Keratinocyte (primary cell): ENCODE data around the gene ENPP6. TPM values are rescaled to one million over a fixed set of nuclear protein-coding genes. Genes with fewer than 3 reads are reported as not detected.

Experiments
- DNase-seq: peaks from one replicate; pipeline ENCODE4 v3.0.0-alpha.2; 2011; ENCODE audit warnings: low read depth, missing footprints, low spot score
- FAIRE-seq: peaks from 2 replicates; lab custom pipeline; 2011; peaks lifted over from hg19 to GRCh38; lab: Jason Lieb, UNC
- H2AFZ ChIP-seq: 2 replicates; pipeline ENCODE4 v1.6.0; 2012; ENCODE audit warnings: low read length, control low read depth, inconsistent platforms; ENCODE audit not compliant: control insufficient read depth
- H3K27ac ChIP-seq: 2 replicates; pipeline ENCODE4 v1.5.1; 2011; ENCODE audit warnings: low read length; ENCODE audit not compliant: control insufficient read depth, insufficient read depth
- H3K27me3 ChIP-seq: 3 replicates; pipeline ENCODE4 v1.6.0; 2011; ENCODE audit warnings: low read length; ENCODE audit not compliant: control insufficient read depth, insufficient read depth; ENCODE audit errors: extremely low read depth
- H3K36me3 ChIP-seq, 2 experiments: 2 replicates in 1 of 2; 3 replicates in 1 of 2; pipeline ENCODE4 v1.5.1; 2011; ENCODE audit warnings: low read length in 2 of 2, mild to moderate bottlenecking in 1 of 2; ENCODE audit not compliant: control insufficient read depth in 2 of 2, insufficient read depth in 2 of 2; ENCODE audit errors: extremely low read depth in 1 of 2
- H3K4me1 ChIP-seq: 3 replicates; pipeline ENCODE4 v1.5.1; 2011; ENCODE audit warnings: low read length; ENCODE audit not compliant: control insufficient read depth, insufficient read depth; ENCODE audit errors: extremely low read depth
- H3K4me2 ChIP-seq: 3 replicates; pipeline ENCODE4 v1.6.0; 2011; ENCODE audit warnings: low read depth, low read length; ENCODE audit not compliant: control insufficient read depth, insufficient read depth; ENCODE audit errors: extremely low read depth
- H3K4me3 ChIP-seq, 3 experiments: fragments of 200-600 bp in 1 of 3; sonication (generic) in 1 of 3; 2 replicates in 2 of 3; 3 replicates in 1 of 3; pipeline ENCODE4 v1.5.1; 2011 to 2016; ENCODE audit warnings: low read length in 3 of 3, mild to moderate bottlenecking in 3 of 3, control low read depth in 2 of 3, inconsistent platforms in 1 of 3, low read depth in 1 of 3, mixed read lengths in 1 of 3, mixed run types in 1 of 3, moderate library complexity in 1 of 3; ENCODE audit not compliant: control insufficient read depth in 2 of 3, insufficient read depth in 2 of 3; ENCODE audit errors: extremely low read depth in 1 of 3
- H3K79me2 ChIP-seq: 2 replicates; pipeline ENCODE4 v1.6.0; 2012; ENCODE audit warnings: low read length; ENCODE audit not compliant: control insufficient read depth, insufficient read depth
- H3K9ac ChIP-seq: 3 replicates; pipeline ENCODE4 v1.6.0; 2011; ENCODE audit warnings: low read length; ENCODE audit not compliant: control insufficient read depth, insufficient read depth; ENCODE audit errors: extremely low read depth
- H3K9me1 ChIP-seq: 3 replicates; pipeline ENCODE4 v1.6.0; 2011; ENCODE audit warnings: low read length; ENCODE audit not compliant: control insufficient read depth, insufficient read depth; ENCODE audit errors: extremely low read depth
- H3K9me3 ChIP-seq: 2 replicates; pipeline ENCODE4 v1.5.1; 2012; ENCODE audit warnings: low read depth, low read length; ENCODE audit not compliant: control insufficient read depth
- H4K20me1 ChIP-seq: 3 replicates; pipeline ENCODE4 v1.6.0; 2011; ENCODE audit warnings: low read length; ENCODE audit not compliant: control insufficient read depth, insufficient read depth; ENCODE audit errors: extremely low read depth
- EZH2 ChIP-seq: IDR thresholded peaks from one replicate; pipeline ENCODE4 v1.6.1; 2012; ENCODE audit warnings: inconsistent platforms, mild to moderate bottlenecking, low read length, moderate library complexity
- dilution Hi-C: fragments of 300-500 bp; cut with MboI; formaldehyde crosslinking; loops from one replicate; pipeline ENCODE4 v1.7.0; 2020; ENCODE audit warnings: low sequenced_read_pairs; ENCODE audit not compliant: extremely low pct_ligation_motif_present
- polyA plus RNA-seq, 5 experiments: library from polyadenylated mRNA; depleted of rRNA in 3 of 5; stranded (reverse) in 3 of 5; stranded (forward) in 1 of 5; unstranded in 1 of 5; fragments of >200 nt; gene quantifications; 1 replicate in 1 of 5; 2 replicates in 3 of 5; 3 replicates in 1 of 5; pipeline versions ENCODE4 v1.2.1 to v1.2.3, GENCODE V29; 2011 to 2012; ENCODE audit warnings: missing spikeins in 2 of 5, low read depth in 1 of 5, low replicate concordance in 1 of 5
- TF ChIP-seq, protein P1 (sequence below), 3 experiments: IDR thresholded peaks in 1 of 3; conservative IDR thresholded peaks in 1 of 3; optimal IDR thresholded peaks in 1 of 3; 2 replicates in 2 of 3; 3 replicates in 1 of 3; pipeline versions ENCODE3 to v1.5.1; 2011; ENCODE audit warnings: low read length in 3 of 3, mild to moderate bottlenecking in 3 of 3, moderate library complexity in 2 of 3, control low read depth in 1 of 3, inconsistent platforms in 1 of 3; ENCODE audit not compliant: insufficient read depth in 2 of 3; ENCODE audit errors: extremely low read depth in 1 of 3

ENPP6 gene
- polyA plus RNA-seq, 1 donor (not counting 4 experiments of a cell fraction or from before 2014, with no cell fraction given): not detected

DNA sequence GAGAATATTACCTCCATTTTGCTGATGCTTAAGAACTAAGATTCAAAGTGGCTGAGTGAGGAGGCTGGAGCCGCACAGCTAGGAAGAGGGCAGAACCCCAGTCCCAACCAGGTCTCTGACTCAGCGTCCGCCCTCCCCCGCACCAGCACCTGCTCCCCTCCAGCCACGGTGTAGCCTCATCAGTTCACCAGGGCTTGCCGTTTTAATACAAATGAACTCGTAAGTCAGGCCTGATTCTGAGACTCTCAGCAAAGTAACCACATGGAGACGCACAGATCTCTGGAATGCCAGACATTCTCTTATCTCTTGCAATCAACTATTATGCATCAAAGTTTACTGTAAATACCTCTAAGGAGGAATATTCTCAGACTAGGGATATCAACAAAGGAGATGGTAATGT, 52.4 kb downstream of the ENPP6 start:
- dilution Hi-C loops: no loop called here
- Histone ChIP-seq H3K36me3 (no peaks in the 10 kb centered on the region), H3K9me1 (no peaks in the 10 kb centered on the region), H3K79me2 (no peaks in the 10 kb centered on the region), H4K20me1 (no peaks in the 10 kb centered on the region), H3K4me1 (no peaks in the 10 kb centered on the region), H3K9me3 (no peaks in the 10 kb centered on the region), H3K27ac (no peak overlapping the region), H3K4me2 (no peak overlapping the region), H3K4me3 (no peak overlapping the region), H3K9ac (no peak overlapping the region), H2AFZ (no peak overlapping the region), H3K27me3 (peaks cover 9% of the 10 kb centered on the region)
- DNase-seq (no peak), FAIRE-seq (no peak)
- TF ChIP-seq, protein P1, sequence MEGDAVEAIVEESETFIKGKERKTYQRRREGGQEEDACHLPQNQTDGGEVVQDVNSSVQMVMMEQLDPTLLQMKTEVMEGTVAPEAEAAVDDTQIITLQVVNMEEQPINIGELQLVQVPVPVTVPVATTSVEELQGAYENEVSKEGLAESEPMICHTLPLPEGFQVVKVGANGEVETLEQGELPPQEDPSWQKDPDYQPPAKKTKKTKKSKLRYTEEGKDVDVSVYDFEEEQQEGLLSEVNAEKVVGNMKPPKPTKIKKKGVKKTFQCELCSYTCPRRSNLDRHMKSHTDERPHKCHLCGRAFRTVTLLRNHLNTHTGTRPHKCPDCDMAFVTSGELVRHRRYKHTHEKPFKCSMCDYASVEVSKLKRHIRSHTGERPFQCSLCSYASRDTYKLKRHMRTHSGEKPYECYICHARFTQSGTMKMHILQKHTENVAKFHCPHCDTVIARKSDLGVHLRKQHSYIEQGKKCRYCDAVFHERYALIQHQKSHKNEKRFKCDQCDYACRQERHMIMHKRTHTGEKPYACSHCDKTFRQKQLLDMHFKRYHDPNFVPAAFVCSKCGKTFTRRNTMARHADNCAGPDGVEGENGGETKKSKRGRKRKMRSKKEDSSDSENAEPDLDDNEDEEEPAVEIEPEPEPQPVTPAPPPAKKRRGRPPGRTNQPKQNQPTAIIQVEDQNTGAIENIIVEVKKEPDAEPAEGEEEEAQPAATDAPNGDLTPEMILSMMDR (optimal IDR thresholded peaks at IDR 0.05 in 1 of 3, IDR thresholded peaks at IDR 0.05 in 1 of 3, conservative IDR thresholded peaks at IDR 0.05 in 1 of 3; ENCODE audit: extremely low read depth in 1 of 3, insufficient read depth in 2 of 3, low read length in 3 of 3): no peak
- no peak for TF ChIP-seq EZH2

DNA sequence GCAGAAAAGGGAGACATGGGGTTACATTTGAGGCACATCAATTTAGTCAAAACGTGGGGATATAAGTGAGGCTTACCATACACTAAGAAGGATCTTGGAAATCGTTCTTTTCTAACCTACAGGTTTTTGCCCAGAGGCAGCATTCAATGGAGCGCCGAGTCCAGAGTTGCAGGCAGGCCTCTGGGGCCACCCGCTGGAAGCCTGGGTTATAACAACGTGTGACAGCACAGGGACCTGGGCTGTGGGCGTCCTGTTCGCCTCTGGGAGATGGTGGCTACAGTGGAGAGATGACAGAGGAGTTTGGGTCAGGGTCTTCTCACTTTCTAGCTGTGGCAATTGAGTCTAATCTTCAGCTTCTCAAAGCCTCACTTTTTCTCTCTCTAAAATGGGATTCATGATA, 53.9 kb downstream of the ENPP6 start:
- Histone ChIP-seq H3K4me2 (no peak overlapping the region), H3K9me1 (no peaks in the 10 kb centered on the region), H3K4me1 (no peaks in the 10 kb centered on the region), H3K79me2 (no peaks in the 10 kb centered on the region), H3K4me3 (no peak overlapping the region), H2AFZ (no peak overlapping the region), H3K9ac (no peak overlapping the region), H3K9me3 (no peaks in the 10 kb centered on the region), H3K27me3 (peaks cover 9% of the 10 kb centered on the region), H3K36me3 (no peaks in the 10 kb centered on the region), H4K20me1 (no peaks in the 10 kb centered on the region), H3K27ac (no peak overlapping the region)
- dilution Hi-C loops: no loop called here
- DNase-seq (no peak), FAIRE-seq (no peak)
- TF ChIP-seq EZH2: no peak
- TF ChIP-seq, protein P1 (optimal IDR thresholded peaks at IDR 0.05 in 1 of 3, IDR thresholded peaks at IDR 0.05 in 1 of 3, conservative IDR thresholded peaks at IDR 0.05 in 1 of 3; ENCODE audit: extremely low read depth in 1 of 3, insufficient read depth in 2 of 3, low read length in 3 of 3): peak; percentile 55 to 75 (median 61)
